Sigmoid colon (tissue), 4 donors: ENCODE measurements around the gene UCKL1.

Experiments used
- CTCF ChIP-seq, 4 experiments: fragments of 450-650 bp in 3 of 4; fragments of 200-600 bp in 1 of 4; IDR thresholded peaks; one replicate each; pipeline ENCODE4 v1.5.1; 2016 to 2019; ENCODE audit warnings: antibody characterized with exemption in 4 of 4, mild to moderate bottlenecking in 3 of 4, moderate library complexity in 2 of 4
- POLR2AphosphoS5 ChIP-seq, 4 donors: sonication (generic); formaldehyde crosslinking; IDR thresholded peaks; one replicate each; pipeline ENCODE4 v1.6.1; 2017; ENCODE audit warnings: antibody characterized with exemption in 4 of 4

GRCh38 chr20:63940472-63941266, 15.5 kb downstream of the UCKL1 start:
- no peak for TF ChIP-seq CTCF (IDR thresholded peaks at IDR 0.05)
- TF ChIP-seq POLR2AphosphoS5 (IDR thresholded peaks at IDR 0.05): no peak
